HG02588 (cell line): ENCODE results near the gene PISD.

Source experiments
- ATAC-seq: cut with Tn5 transposase; IDR thresholded peaks from one replicate; pipeline ENCODE4 v1.9.1; 2021; ENCODE audit warnings: mild to moderate bottlenecking, moderate library complexity; ENCODE audit not compliant: unreplicated experiment

PISD gene

GRCh38 chr22:31626427-31627150 lies 35.4 kb downstream of the PISD start:
- no peak for ATAC-seq

GRCh38 chr22:31625661-31626426 lies 36.2 kb downstream of the PISD start:
- ATAC-seq = no peak

GRCh38 chr22:31625257-31625640 lies 36.8 kb downstream of the PISD start:
- no peak for ATAC-seq

GRCh38 chr22:31623592-31624304 lies 38.3 kb downstream of the PISD start:
- no peak for ATAC-seq

GRCh38 chr22:31622980-31623379 lies 39.0 kb downstream of the PISD start:
- no peak for ATAC-seq

- no peak for ATAC-seq
These were observed 40.4 kb downstream of the PISD start for GRCh38 chr22:31621507-31622124.

- ATAC-seq = no peak
These were observed 41.1 kb downstream of the PISD start for GRCh38 chr22:31620756-31621480.

- ATAC-seq = no peak
These were observed 42.3 kb downstream of the PISD start for GRCh38 chr22:31619611-31620300.

GRCh38 chr22:31618471-31619176 lies 43.4 kb downstream of the PISD start:
- no peak for ATAC-seq

GRCh38 chr22:31618057-31618456 lies 44.0 kb downstream of the PISD start:
- ATAC-seq = no peak

- ATAC-seq = peak; percentile 78
These were observed 45.6 kb downstream of the PISD start for GRCh38 chr22:31616315-31616980.

- peak; percentile 10 for ATAC-seq
These were observed 46.1 kb downstream of the PISD start for GRCh38 chr22:31615940-31616314.

GRCh38 chr22:31615491-31615860 lies 46.5 kb downstream of the PISD start:
- ATAC-seq = no peak

- ATAC-seq = no peak
These were observed 47.1 kb downstream of the PISD start for GRCh38 chr22:31614781-31615490.

GRCh38 chr22:31613904-31614296 lies 48.1 kb downstream of the PISD start:
- no peak for ATAC-seq

- ATAC-seq = no peak
These were observed 48.6 kb downstream of the PISD start for GRCh38 chr22:31613286-31613903.

- ATAC-seq = no peak
These were observed 49.1 kb downstream of the PISD start for GRCh38 chr22:31612891-31613285.
